Loucy (cell line): Measurements from ENCODE around the gene ANXA3.

ENCODE experiments used
- EZH2phosphoT487 ChIP-seq: fragments of 200-600 bp; IDR thresholded peaks from 2 replicates; pipeline ENCODE4 v1.6.1; 2018; ENCODE audit warnings: antibody characterized with exemption, mild to moderate bottlenecking, moderate library complexity, borderline replicate concordance
- TF ChIP-seq, protein P1 (sequence below): fragments of 200-600 bp; sonication (generic); conservative IDR thresholded peaks from 2 replicates; pipeline ENCODE4 v1.5.1; 2014; ENCODE audit warnings: mild to moderate bottlenecking, antibody characterized with exemption, low read length

DNA sequence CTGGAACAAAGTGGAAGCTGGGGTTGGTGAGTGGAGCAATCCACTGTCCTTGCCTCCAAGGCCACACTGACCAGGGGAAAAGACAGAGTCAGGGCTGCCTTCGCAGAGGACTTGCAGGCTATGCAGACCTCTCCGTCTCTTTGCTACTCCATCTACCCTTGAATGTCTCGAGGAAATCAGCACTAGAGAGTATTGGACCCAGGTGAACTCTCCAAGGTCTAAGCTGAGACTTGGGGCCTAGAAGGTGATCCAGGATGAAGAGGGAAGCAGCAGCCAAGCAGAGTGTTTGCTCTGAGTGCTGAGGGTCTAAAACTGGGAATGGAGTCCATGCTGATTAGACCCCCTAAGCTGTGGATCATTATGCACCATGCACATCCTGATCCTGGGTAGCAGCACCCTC is 54.5 kb downstream of the ANXA3 start:
- TF ChIP-seq, protein P1, sequence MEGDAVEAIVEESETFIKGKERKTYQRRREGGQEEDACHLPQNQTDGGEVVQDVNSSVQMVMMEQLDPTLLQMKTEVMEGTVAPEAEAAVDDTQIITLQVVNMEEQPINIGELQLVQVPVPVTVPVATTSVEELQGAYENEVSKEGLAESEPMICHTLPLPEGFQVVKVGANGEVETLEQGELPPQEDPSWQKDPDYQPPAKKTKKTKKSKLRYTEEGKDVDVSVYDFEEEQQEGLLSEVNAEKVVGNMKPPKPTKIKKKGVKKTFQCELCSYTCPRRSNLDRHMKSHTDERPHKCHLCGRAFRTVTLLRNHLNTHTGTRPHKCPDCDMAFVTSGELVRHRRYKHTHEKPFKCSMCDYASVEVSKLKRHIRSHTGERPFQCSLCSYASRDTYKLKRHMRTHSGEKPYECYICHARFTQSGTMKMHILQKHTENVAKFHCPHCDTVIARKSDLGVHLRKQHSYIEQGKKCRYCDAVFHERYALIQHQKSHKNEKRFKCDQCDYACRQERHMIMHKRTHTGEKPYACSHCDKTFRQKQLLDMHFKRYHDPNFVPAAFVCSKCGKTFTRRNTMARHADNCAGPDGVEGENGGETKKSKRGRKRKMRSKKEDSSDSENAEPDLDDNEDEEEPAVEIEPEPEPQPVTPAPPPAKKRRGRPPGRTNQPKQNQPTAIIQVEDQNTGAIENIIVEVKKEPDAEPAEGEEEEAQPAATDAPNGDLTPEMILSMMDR: no peak
- no peak for TF ChIP-seq EZH2phosphoT487
